ENCODE results near the gene MLF2. TPM values are rescaled to one million over a fixed set of nuclear protein-coding genes. Genes with fewer than 3 reads are reported as not detected.

The MLF2 gene
- total and polyA plus RNA-seq, 2 of the 13 experiments (the other 11 are each of a cell fraction or from before 2014, with no cell fraction given), result 88.1 to 167 TPM

DNA sequence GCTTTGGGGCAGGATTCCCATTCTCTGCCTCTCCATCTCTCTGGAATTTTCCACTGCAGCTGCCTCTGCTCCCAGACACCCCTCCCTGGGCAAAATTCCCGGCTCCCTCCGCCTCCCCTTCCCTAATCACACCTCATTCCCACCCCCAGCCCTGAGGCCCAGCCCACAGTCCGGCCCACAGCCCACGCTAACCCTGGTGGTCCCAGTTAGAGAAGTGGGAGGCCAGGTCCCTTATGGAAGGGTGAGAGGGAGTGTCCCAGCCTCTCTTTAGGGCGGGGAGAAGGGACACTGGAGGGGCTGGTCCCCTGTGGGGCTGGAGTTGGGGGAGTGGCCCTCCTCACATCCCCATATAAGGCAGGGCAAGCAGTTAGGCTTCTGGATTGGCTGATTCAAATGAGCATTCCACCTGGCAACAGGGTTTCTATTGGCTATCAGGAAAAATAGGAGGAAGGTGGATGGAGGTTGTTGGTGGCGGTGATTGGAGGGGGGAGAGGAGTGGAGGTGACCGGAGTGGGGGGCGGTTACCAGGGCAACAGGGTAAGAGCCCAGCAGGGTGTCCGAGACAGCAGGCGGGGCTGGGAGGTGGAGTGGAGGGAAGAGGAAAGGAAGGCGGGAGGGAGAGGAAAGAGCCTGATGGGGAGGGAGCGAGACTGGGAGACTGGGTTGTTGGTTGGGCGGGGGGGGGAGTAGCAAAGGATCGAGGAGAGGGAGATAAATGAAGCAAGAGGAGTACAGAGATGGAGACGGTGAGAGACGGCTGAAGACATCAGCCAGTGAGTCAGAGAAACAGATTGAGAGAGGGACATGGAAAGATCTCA lies 11.3 kb upstream of the MLF2 start (continued):
- TF ChIP-seq ZBTB7A (CRISPR knock-in tag; IDR thresholded peaks at IDR 0.05), result 0 out of 2 replicates have a peak, but pooled peaks have one; percentile 42
- TF ChIP-seq ZNF569 (CRISPR knock-in tag; IDR thresholded peaks at IDR 0.05; ENCODE audit: borderline replicate concordance), result no peak
- TF ChIP-seq, protein P1, sequence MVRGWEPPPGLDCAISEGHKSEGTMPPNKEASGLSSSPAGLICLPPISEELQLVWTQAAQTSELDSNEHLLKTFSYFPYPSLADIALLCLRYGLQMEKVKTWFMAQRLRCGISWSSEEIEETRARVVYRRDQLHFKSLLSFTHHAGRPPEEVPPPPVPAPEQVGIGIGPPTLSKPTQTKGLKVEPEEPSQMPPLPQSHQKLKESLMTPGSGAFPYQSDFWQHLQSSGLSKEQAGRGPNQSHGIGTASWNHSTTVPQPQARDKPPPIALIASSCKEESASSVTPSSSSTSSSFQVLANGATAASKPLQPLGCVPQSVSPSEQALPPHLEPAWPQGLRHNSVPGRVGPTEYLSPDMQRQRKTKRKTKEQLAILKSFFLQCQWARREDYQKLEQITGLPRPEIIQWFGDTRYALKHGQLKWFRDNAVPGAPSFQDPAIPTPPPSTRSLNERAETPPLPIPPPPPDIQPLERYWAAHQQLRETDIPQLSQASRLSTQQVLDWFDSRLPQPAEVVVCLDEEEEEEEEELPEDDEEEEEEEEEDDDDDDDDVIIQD (CRISPR knock-in tag; IDR thresholded peaks at IDR 0.05; ENCODE audit: low read depth), result no peak
- no peak for TF ChIP-seq IRX3 (CRISPR knock-in tag; IDR thresholded peaks at IDR 0.05; ENCODE audit: borderline replicate concordance, low read depth)
- no peak for TF ChIP-seq NR2F6 (IDR thresholded peaks at IDR 0.05)
- no peak for TF ChIP-seq NR2F6 (CRISPR knock-in tag; IDR thresholded peaks at IDR 0.05)
- TF ChIP-seq, protein P2, sequence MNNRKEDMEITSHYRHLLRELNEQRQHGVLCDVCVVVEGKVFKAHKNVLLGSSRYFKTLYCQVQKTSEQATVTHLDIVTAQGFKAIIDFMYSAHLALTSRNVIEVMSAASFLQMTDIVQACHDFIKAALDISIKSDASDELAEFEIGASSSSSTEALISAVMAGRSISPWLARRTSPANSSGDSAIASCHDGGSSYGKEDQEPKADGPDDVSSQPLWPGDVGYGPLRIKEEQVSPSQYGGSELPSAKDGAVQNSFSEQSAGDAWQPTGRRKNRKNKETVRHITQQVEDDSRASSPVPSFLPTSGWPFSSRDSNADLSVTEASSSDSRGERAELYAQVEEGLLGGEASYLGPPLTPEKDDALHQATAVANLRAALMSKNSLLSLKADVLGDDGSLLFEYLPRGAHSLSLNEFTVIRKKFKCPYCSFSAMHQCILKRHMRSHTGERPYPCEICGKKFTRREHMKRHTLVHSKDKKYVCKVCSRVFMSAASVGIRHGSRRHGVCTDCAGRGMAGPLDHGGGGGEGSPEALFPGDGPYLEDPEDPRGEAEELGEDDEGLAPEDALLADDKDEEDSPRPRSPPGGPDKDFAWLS (CRISPR knock-in tag; IDR thresholded peaks at IDR 0.05; ENCODE audit: borderline replicate concordance), result no peak
- TF ChIP-seq DNMT1 (CRISPR knock-in tag; IDR thresholded peaks at IDR 0.05), result no peak
- TF ChIP-seq PCBP1 (IDR thresholded peaks at IDR 0.05; ENCODE audit: borderline replicate concordance, low read depth, low read length), result 0 out of 2 replicates have a peak, but pooled peaks have one; percentile 55
- TF ChIP-seq MZF1 (CRISPR knock-in tag; IDR thresholded peaks at IDR 0.05; ENCODE audit: borderline replicate concordance), result no peak
- 0 out of 2 replicates have a peak, but pooled peaks have one; percentile 31 for TF ChIP-seq ZNF816 (CRISPR knock-in tag; IDR thresholded peaks at IDR 0.05; ENCODE audit: borderline replicate concordance)
- no peak for TF ChIP-seq JDP2 (CRISPR knock-in tag; IDR thresholded peaks at IDR 0.05; ENCODE audit: borderline replicate concordance)
- TF ChIP-seq SIN3A (IDR thresholded peaks at IDR 0.05; ENCODE audit: borderline replicate concordance, low read depth, low read length), result peak; percentile 41; the same call in 1 of the 2 replicates
- 0 out of 2 replicates have a peak, but pooled peaks have one; percentile 55 for TF ChIP-seq ARNT2 (CRISPR knock-in tag; IDR thresholded peaks at IDR 0.05; ENCODE audit: low read depth)
- TF ChIP-seq, protein P3, sequence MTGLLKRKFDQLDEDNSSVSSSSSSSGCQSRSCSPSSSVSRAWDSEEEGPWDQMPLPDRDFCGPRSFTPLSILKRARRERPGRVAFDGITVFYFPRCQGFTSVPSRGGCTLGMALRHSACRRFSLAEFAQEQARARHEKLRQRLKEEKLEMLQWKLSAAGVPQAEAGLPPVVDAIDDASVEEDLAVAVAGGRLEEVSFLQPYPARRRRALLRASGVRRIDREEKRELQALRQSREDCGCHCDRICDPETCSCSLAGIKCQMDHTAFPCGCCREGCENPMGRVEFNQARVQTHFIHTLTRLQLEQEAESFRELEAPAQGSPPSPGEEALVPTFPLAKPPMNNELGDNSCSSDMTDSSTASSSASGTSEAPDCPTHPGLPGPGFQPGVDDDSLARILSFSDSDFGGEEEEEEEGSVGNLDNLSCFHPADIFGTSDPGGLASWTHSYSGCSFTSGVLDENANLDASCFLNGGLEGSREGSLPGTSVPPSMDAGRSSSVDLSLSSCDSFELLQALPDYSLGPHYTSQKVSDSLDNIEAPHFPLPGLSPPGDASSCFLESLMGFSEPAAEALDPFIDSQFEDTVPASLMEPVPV (CRISPR knock-in tag; IDR thresholded peaks at IDR 0.05), result no peak
- TF ChIP-seq, protein P4, sequence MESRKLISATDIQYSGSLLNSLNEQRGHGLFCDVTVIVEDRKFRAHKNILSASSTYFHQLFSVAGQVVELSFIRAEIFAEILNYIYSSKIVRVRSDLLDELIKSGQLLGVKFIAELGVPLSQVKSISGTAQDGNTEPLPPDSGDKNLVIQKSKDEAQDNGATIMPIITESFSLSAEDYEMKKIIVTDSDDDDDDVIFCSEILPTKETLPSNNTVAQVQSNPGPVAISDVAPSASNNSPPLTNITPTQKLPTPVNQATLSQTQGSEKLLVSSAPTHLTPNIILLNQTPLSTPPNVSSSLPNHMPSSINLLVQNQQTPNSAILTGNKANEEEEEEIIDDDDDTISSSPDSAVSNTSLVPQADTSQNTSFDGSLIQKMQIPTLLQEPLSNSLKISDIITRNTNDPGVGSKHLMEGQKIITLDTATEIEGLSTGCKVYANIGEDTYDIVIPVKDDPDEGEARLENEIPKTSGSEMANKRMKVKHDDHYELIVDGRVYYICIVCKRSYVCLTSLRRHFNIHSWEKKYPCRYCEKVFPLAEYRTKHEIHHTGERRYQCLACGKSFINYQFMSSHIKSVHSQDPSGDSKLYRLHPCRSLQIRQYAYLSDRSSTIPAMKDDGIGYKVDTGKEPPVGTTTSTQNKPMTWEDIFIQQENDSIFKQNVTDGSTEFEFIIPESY (CRISPR knock-in tag; IDR thresholded peaks at IDR 0.05), result no peak
- TF ChIP-seq, protein P5, sequence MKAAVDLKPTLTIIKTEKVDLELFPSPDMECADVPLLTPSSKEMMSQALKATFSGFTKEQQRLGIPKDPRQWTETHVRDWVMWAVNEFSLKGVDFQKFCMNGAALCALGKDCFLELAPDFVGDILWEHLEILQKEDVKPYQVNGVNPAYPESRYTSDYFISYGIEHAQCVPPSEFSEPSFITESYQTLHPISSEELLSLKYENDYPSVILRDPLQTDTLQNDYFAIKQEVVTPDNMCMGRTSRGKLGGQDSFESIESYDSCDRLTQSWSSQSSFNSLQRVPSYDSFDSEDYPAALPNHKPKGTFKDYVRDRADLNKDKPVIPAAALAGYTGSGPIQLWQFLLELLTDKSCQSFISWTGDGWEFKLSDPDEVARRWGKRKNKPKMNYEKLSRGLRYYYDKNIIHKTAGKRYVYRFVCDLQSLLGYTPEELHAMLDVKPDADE (CRISPR knock-in tag; IDR thresholded peaks at IDR 0.05), result no peak
- TF ChIP-seq ATAD3A (CRISPR knock-in tag; IDR thresholded peaks at IDR 0.05), result no peak
